HepG2 (cell line): ENCODE results near the gene ULK3. TPM values are rescaled to one million over a fixed set of nuclear protein-coding genes. Genes with fewer than 3 reads are reported as not detected.

Experiments
- CREM ChIP-seq, 2 experiments: sonication (generic) in 1 of 2; formaldehyde crosslinking in 1 of 2; IDR thresholded peaks; 2 replicates each; pipeline versions ENCODE4 v1.4.0 to v1.6.1; 2016 to 2020; ENCODE audit warnings: antibody characterized with exemption in 1 of 2, mild to moderate bottlenecking in 1 of 2, missing genetic modification reagents in 1 of 2
- KDM6A ChIP-seq: IDR thresholded peaks from 2 replicates; pipeline ENCODE4 v1.6.1; 2016; ENCODE audit warnings: low read depth
- KIAA2018 ChIP-seq: sonication (generic); formaldehyde crosslinking; IDR thresholded peaks from 2 replicates; pipeline ENCODE4 v1.5.0; 2020; ENCODE audit warnings: mild to moderate bottlenecking, missing genetic modification reagents, borderline replicate concordance
- PBX3 ChIP-seq: sonication (generic); formaldehyde crosslinking; IDR thresholded peaks from 2 replicates; pipeline ENCODE4 v1.8.1; 2023; ENCODE audit warnings: missing genetic modification reagents, inconsistent platforms, borderline replicate concordance
- ZBTB3 ChIP-seq: sonication (generic); formaldehyde crosslinking; IDR thresholded peaks from 2 replicates; pipeline ENCODE4 v1.4.0; 2020; ENCODE audit warnings: low read depth, mild to moderate bottlenecking, moderate library complexity, missing genetic modification reagents, borderline replicate concordance
- ZFAT ChIP-seq: sonication (generic); formaldehyde crosslinking; conservative IDR thresholded peaks from 2 replicates; pipeline ENCODE4 v1.8.1; 2023; ENCODE audit warnings: missing genetic modification reagents, inconsistent platforms
- ZMYM4 ChIP-seq: sonication (generic); formaldehyde crosslinking; IDR thresholded peaks from 2 replicates; pipeline ENCODE4 v1.8.1; 2023; ENCODE audit warnings: mild to moderate bottlenecking, missing genetic modification reagents
- ZNF326 ChIP-seq: sonication (generic); formaldehyde crosslinking; IDR thresholded peaks from 2 replicates; pipeline ENCODE4 v1.4.0; 2020; ENCODE audit warnings: missing genetic modification reagents, borderline replicate concordance
- ZNF383 ChIP-seq: sonication (generic); formaldehyde crosslinking; IDR thresholded peaks from 2 replicates; pipeline ENCODE4 v1.4.0; 2020; ENCODE audit warnings: missing genetic modification reagents, mild to moderate bottlenecking, borderline replicate concordance
- polyA plus RNA-seq, 8 experiments: library from polyadenylated mRNA; depleted of rRNA in 3 of 8; stranded (reverse) in 7 of 8; unstranded in 1 of 8; fragments of >200 nt; fragmentation: Illumina TruSeq in 4 of 8; extraction: Trizol in 4 of 8; gene quantifications; 2 replicates each; pipeline versions ENCODE4 v1.2.1 to v1.2.3, GENCODE V29; 2011 to 2016; ENCODE audit warnings: low read depth in 4 of 8, missing spikeins in 1 of 8, mixed read lengths in 1 of 8; ENCODE audit not compliant: insufficient read depth in 1 of 8
- total RNA-seq, 5 experiments: library from RNA; depleted of rRNA; stranded (reverse); fragments of >200 nt; fragmentation: Illumina TruSeq; extraction: Trizol; gene quantifications; 2 replicates each; pipeline ENCODE4 v1.2.3, GENCODE V29; 2016; ENCODE audit warnings: low read depth in 1 of 5

The ULK3 gene
- total and polyA plus RNA-seq, 2 of the 13 experiments (the other 11 are each of a cell fraction or from before 2014, with no cell fraction given) = 15.2 to 23.7 TPM

GRCh38 chr15:74843445-74843828 lies 481 bp upstream of the ULK3 start (continued):
- TF ChIP-seq PBX3 (CRISPR knock-in tag) (no peak), KIAA2018 (no peak), ZBTB3 (CRISPR knock-in tag) (no peak), ZNF383 (CRISPR knock-in tag) (no peak), CREM (IDR thresholded peaks at IDR 0.05) (no peak), CREM (CRISPR knock-in tag; IDR thresholded peaks at IDR 0.05) (no peak), ZFAT (CRISPR knock-in tag) (0 out of 2 replicates have a peak, but pooled peaks have one; percentile 70), KDM6A (CRISPR knock-in tag) (no peak), ZNF326 (CRISPR knock-in tag) (no peak), ZMYM4 (CRISPR knock-in tag) (no peak)
